ENCODE data around the gene KCP. TPM values are rescaled to one million over a fixed set of nuclear protein-coding genes. Genes with fewer than 3 reads are reported as not detected.
A peak's percentile ranks its signal among the peaks of the same experiment; 100 is the strongest.

KCP gene
- total RNA-seq, 1 donor: 1.1 TPM

- no peak for TF ChIP-seq CTCF (IDR thresholded peaks at IDR 0.05; ENCODE audit: extremely low read depth, low read depth, low read length)
- peak overlapping the region; percentile 25 for H2AFZ ChIP-seq (ENCODE audit: low read length)
- no peaks in the 10 kb centered on the region for H3K4me1 ChIP-seq (ENCODE audit: insufficient read depth, low read length)
- no peaks in the 10 kb centered on the region for H3K79me2 ChIP-seq (ENCODE audit: insufficient read depth, low read length)
- H3K4me3 ChIP-seq (ENCODE audit: insufficient read depth, low read length): peak overlapping the region; percentile 33
- no peaks in the 10 kb centered on the region for H4K20me1 ChIP-seq (ENCODE audit: insufficient read depth, low read length)
- peaks cover 68% of the 10 kb centered on the region for H3K27me3 ChIP-seq (ENCODE audit: insufficient read depth, low read length)
- DNase-seq (ENCODE audit: insufficient read length, low spot score, missing footprints): peak; percentile 96
- H3K4me2 ChIP-seq (ENCODE audit: insufficient read depth, low read length): peak overlapping the region; percentile 13
- H3K9me3 ChIP-seq (ENCODE audit: low read depth, low read length): no peaks in the 10 kb centered on the region
- no peaks in the 10 kb centered on the region for H3K36me3 ChIP-seq (ENCODE audit: insufficient read depth, low read length)
- no peak overlapping the region for H3K27ac ChIP-seq (ENCODE audit: low read depth, low read length)
Measured at GRCh38 chr7:128909625-128910568, 612 bp downstream of the KCP start.

GRCh38 chr7:128908750-128909624 is 1.5 kb downstream of the KCP start:
- no peak overlapping the region for H2AFZ ChIP-seq (ENCODE audit: low read length)
- no peak overlapping the region for H3K4me3 ChIP-seq (ENCODE audit: insufficient read depth, low read length)

GRCh38 chr7:128906766-128907559 is 3.5 kb downstream of the KCP start:
- Histone ChIP-seq H3K36me3 (ENCODE audit: insufficient read depth, low read length) (no peaks in the 10 kb centered on the region), H3K9me3 (ENCODE audit: low read depth, low read length) (no peaks in the 10 kb centered on the region), H3K4me3 (ENCODE audit: insufficient read depth, low read length) (no peak overlapping the region), H3K4me2 (ENCODE audit: insufficient read depth, low read length) (no peak overlapping the region), H3K27me3 (ENCODE audit: insufficient read depth, low read length) (peaks cover 52% of the 10 kb centered on the region), H4K20me1 (ENCODE audit: insufficient read depth, low read length) (no peaks in the 10 kb centered on the region), H2AFZ (ENCODE audit: low read length) (no peak overlapping the region), H3K4me1 (ENCODE audit: insufficient read depth, low read length) (no peaks in the 10 kb centered on the region), H3K79me2 (ENCODE audit: insufficient read depth, low read length) (no peaks in the 10 kb centered on the region), H3K27ac (ENCODE audit: low read depth, low read length) (no peak overlapping the region)
- TF ChIP-seq CTCF (IDR thresholded peaks at IDR 0.05; ENCODE audit: extremely low read depth, low read depth, low read length): no peak
- peak; percentile 79 for DNase-seq (ENCODE audit: insufficient read length, low spot score, missing footprints)

More at GRCh38 chr7:128908750-128909624, 1.5 kb downstream of the KCP start:
- Histone ChIP-seq H3K79me2 (ENCODE audit: insufficient read depth, low read length) (no peaks in the 10 kb centered on the region), H3K9me3 (ENCODE audit: low read depth, low read length) (no peaks in the 10 kb centered on the region), H3K4me1 (ENCODE audit: insufficient read depth, low read length) (no peaks in the 10 kb centered on the region), H3K4me2 (ENCODE audit: insufficient read depth, low read length) (peak overlapping the region; percentile 13), H3K27me3 (ENCODE audit: insufficient read depth, low read length) (peaks cover 59% of the 10 kb centered on the region), H3K36me3 (ENCODE audit: insufficient read depth, low read length) (no peaks in the 10 kb centered on the region), H4K20me1 (ENCODE audit: insufficient read depth, low read length) (no peaks in the 10 kb centered on the region), H3K27ac (ENCODE audit: low read depth, low read length) (no peak overlapping the region)
- peak; percentile 54 for DNase-seq (ENCODE audit: insufficient read length, low spot score, missing footprints)
- no peak for TF ChIP-seq CTCF (IDR thresholded peaks at IDR 0.05; ENCODE audit: extremely low read depth, low read depth, low read length)
